HG03025 (cell line): ENCODE measurements around the gene FXYD6.

Experiments used
- ATAC-seq: cut with Tn5 transposase; IDR thresholded peaks from one replicate; pipeline ENCODE4 v1.9.1; 2021; ENCODE audit warnings: mild to moderate bottlenecking, moderate library complexity; ENCODE audit not compliant: unreplicated experiment, low FRiP score

The FXYD6 gene

GRCh38 chr11:117888139-117888566, 11.7 kb upstream of the FXYD6 start:
- ATAC-seq: no peak

GRCh38 chr11:117887431-117888138, 11.1 kb upstream of the FXYD6 start:
- ATAC-seq: no peak

- no peak for ATAC-seq
Measured at GRCh38 chr11:117885777-117886176, 9.3 kb upstream of the FXYD6 start.

GRCh38 chr11:117884994-117885393, 8.5 kb upstream of the FXYD6 start:
- no peak for ATAC-seq

GRCh38 chr11:117883063-117883462, 6.6 kb upstream of the FXYD6 start:
- no peak for ATAC-seq

- ATAC-seq: no peak
Measured at GRCh38 chr11:117882311-117882905, 6.0 kb upstream of the FXYD6 start.

GRCh38 chr11:117881217-117881616, 4.8 kb upstream of the FXYD6 start:
- no peak for ATAC-seq

- ATAC-seq: no peak
Measured at GRCh38 chr11:117879516-117880480, 3.3 kb upstream of the FXYD6 start.

GRCh38 chr11:117878939-117879475, 2.5 kb upstream of the FXYD6 start:
- no peak for ATAC-seq

GRCh38 chr11:117878314-117878938, 2.0 kb upstream of the FXYD6 start:
- no peak for ATAC-seq

GRCh38 chr11:117877120-117877784, 794 bp upstream of the FXYD6 start:
- no peak for ATAC-seq

GRCh38 chr11:117876059-117876340, 458 bp downstream of the FXYD6 start:
- no peak for ATAC-seq

- ATAC-seq: no peak
Measured at GRCh38 chr11:117875382-117876058, 938 bp downstream of the FXYD6 start.

GRCh38 chr11:117874910-117875381, 1.5 kb downstream of the FXYD6 start:
- ATAC-seq: no peak

GRCh38 chr11:117874253-117874909, 2.1 kb downstream of the FXYD6 start:
- ATAC-seq: no peak

GRCh38 chr11:117873828-117874125, 2.7 kb downstream of the FXYD6 start:
- no peak for ATAC-seq

GRCh38 chr11:117872975-117873827, 3.3 kb downstream of the FXYD6 start:
- ATAC-seq: no peak

GRCh38 chr11:117872420-117872961, 4.0 kb downstream of the FXYD6 start:
- no peak for ATAC-seq
